Measurements from ENCODE around the gene IGF1R. TPM values are rescaled to one million over a fixed set of nuclear protein-coding genes. Genes with fewer than 3 reads are reported as not detected.

The IGF1R gene
- total and polyA plus RNA-seq, 2 of the 8 experiments (the other 6 are each of a cell fraction or from before 2014, with no cell fraction given): 32.9 to 109 TPM

GRCh38 chr15:98872774-98873173 lies 224.4 kb downstream of the IGF1R start:
- peaks cover 11% of the 10 kb centered on the region in 2 experiments for H4K20me1 ChIP-seq (replicated peaks in 1 of 2; ENCODE audit: control insufficient read depth in 1 of 2, insufficient read depth in 2 of 2, low read length in 2 of 2)
- no peak overlapping the region for H4K91ac ChIP-seq (replicated peaks; ENCODE audit: insufficient read length, low read length)
- CTCF ChIA-PET (ENCODE audit: partially characterized antibody): interaction anchor here (0.7 to 4.1 kb wide), 9 partner anchors 9 to 94 kb away, joined by 3 to 30 read pairs (median 3); no protein-coding TSS in a partner anchor
- no peak for DNase-seq (ENCODE audit: low read depth in 1 of 2, low spot score in 2 of 2)
- no peaks in the 10 kb centered on the region for H3K27me3 ChIP-seq (replicated peaks in 1 of 4; ENCODE audit: control insufficient read depth in 3 of 4, extremely low read depth in 1 of 4, insufficient read depth in 3 of 4, low read length in 3 of 4)
- FAIRE-seq: no peak
- no peak overlapping the region for H3K56ac ChIP-seq (replicated peaks; ENCODE audit: insufficient read length, low read depth, low read length)
- no peak overlapping the region for H3K23ac ChIP-seq (ENCODE audit: insufficient read length)
- H3K18ac ChIP-seq (ENCODE audit: extremely low read depth, low read length): no peak overlapping the region
- WGBS, 2 experiments (ENCODE audit: extremely low coverage in 1 of 2, insufficient coverage in 1 of 2, insufficient read length in 1 of 2, insufficient replicate concordance in 2 of 2, low coverage in 1 of 2, low lambda C conversion rate in 2 of 2, missing lambda C conversion rate in 1 of 2): 80% methylated on average over 3 of the region's 3 CpGs; no CpG with 5 or more reads in 1 of the 2 experiments
- H3K4ac ChIP-seq (replicated peaks; ENCODE audit: insufficient read length, low read depth, low read length): no peak overlapping the region
- H2AFZ ChIP-seq (ENCODE audit: low read length): no peak overlapping the region
- no peak overlapping the region for H3K9ac ChIP-seq (replicated peaks in 1 of 4; ENCODE audit: extremely low read depth in 1 of 4, low read depth in 3 of 4, low read length in 3 of 4)
- H3K9me3 ChIP-seq (ENCODE audit: insufficient read depth in 2 of 2, low read depth in 1 of 2, low read length in 1 of 2): no peaks in the 10 kb centered on the region
- no peak overlapping the region for H2BK5ac ChIP-seq (ENCODE audit: low read depth, low read length)
- no peak overlapping the region for H4K5ac ChIP-seq (ENCODE audit: insufficient read length, low read depth, low read length)
- H3K4me2 ChIP-seq (ENCODE audit: insufficient read depth in 1 of 2, low read depth in 2 of 2, low read length in 2 of 2): no peak overlapping the region
- H3K36me3 ChIP-seq (ENCODE audit: control insufficient read depth in 2 of 4, insufficient read depth in 4 of 4, low read length in 3 of 4): no peaks in the 10 kb centered on the region
- no peak overlapping the region for H3K4me3 ChIP-seq (ENCODE audit: extremely low read depth in 1 of 4, insufficient read depth in 2 of 4, low read depth in 3 of 4, low read length in 4 of 4)
- H3K4me1 ChIP-seq (replicated peaks in 1 of 4; ENCODE audit: control insufficient read depth in 3 of 4, insufficient read depth in 4 of 4, low read length in 3 of 4): peaks cover 6 to 21% (median 11%) of the 10 kb centered on the region in 4 experiments; a peak in 5 of 7 replicates
- peaks cover 12% of the 10 kb centered on the region; the same call in 1 of the 2 replicates for H3K79me1 ChIP-seq (ENCODE audit: low read depth, low read length)
- no peak overlapping the region for H2BK12ac ChIP-seq (ENCODE audit: low read depth, low read length)
- peaks cover 12 to 100% of the 10 kb centered on the region in 2 experiments for H3K79me2 ChIP-seq (ENCODE audit: control insufficient read depth in 1 of 2, insufficient read depth in 2 of 2, low read length in 2 of 2)
- H3K14ac ChIP-seq (ENCODE audit: insufficient read length): no peak overlapping the region
- H3K23me2 ChIP-seq (ENCODE audit: low read depth, low read length): no peaks in the 10 kb centered on the region
- no peak overlapping the region for H2BK15ac ChIP-seq (ENCODE audit: low read length)
- no peak overlapping the region for H2BK120ac ChIP-seq (replicated peaks; ENCODE audit: low read depth, low read length)
- POLR2A ChIA-PET (ENCODE audit: partially characterized antibody): interaction anchor here (0.6 kb wide), 1 partner anchor 232 kb away, joined by 3 read pairs; no protein-coding TSS in a partner anchor
- H2BK20ac ChIP-seq (ENCODE audit: low read length): no peak overlapping the region
- H2AK5ac ChIP-seq (ENCODE audit: low read depth, low read length): no peak overlapping the region
- no peak overlapping the region for H4K8ac ChIP-seq (ENCODE audit: extremely low read depth, insufficient read depth, low read length)
- H3K27ac ChIP-seq (ENCODE audit: low read depth, low read length): no peak overlapping the region
- TF ChIP-seq MAX (IDR thresholded peaks at IDR 0.05): no peak
- TF ChIP-seq TCF12 (IDR thresholded peaks at IDR 0.05; ENCODE audit: low read depth, low read length): no peak
- TF ChIP-seq SP2 (IDR thresholded peaks at IDR 0.05; ENCODE audit: low read length): no peak
- no peak for TF ChIP-seq TAF7 (optimal IDR thresholded peaks at IDR 0.05; ENCODE audit: borderline replicate concordance, low read depth, low read length)
- TF ChIP-seq EP300 (IDR thresholded peaks at IDR 0.05; ENCODE audit: borderline replicate concordance in 1 of 2, low read depth in 2 of 2, low read length in 2 of 2): no peak
- no peak for TF ChIP-seq SIX5 (IDR thresholded peaks at IDR 0.05; ENCODE audit: low read depth, low read length)
- TF ChIP-seq GTF2F1 (IDR thresholded peaks at IDR 0.05; ENCODE audit: borderline replicate concordance, low read depth, low read length): no peak
- TF ChIP-seq CBX8 (IDR thresholded peaks at IDR 0.05; ENCODE audit: borderline replicate concordance, low read depth, low read length): no peak
